GM12874 (cell line): ENCODE results near the gene ACAD8.

Source experiments
- CTCF ChIP-seq: IDR thresholded peaks from 2 replicates; pipeline ENCODE4 v1.5.1; 2011; ENCODE audit warnings: low read depth, mild to moderate bottlenecking, control low read depth, low read length, moderate library complexity; ENCODE audit not compliant: insufficient read depth

Gene ACAD8

GRCh38 chr11:134231958-134232659, 21.3 kb upstream of the ACAD8 start:
- TF ChIP-seq CTCF = no peak

DNA sequence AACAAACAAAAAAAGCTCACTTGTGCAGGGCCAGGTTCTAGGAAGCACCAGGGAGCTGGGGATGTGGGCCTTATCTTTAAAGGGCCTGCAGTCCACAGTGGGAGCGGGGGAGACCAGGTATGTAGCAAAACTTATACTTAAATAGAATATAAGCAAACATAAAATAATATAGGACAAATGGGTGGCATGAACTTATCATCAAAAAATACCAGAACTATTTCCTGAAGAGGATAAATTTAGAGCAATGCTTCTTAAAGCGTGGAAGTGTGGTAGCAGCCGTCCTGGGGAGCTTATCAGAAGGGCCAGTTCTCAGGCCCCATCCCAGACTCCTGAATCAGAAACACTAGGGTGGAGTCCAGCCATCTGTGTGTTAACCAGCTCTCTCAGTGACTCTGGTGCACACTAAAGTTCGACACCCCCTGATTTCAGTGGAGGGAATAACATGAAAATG, 19.6 kb upstream of the ACAD8 start:
- no peak for TF ChIP-seq CTCF

GRCh38 chr11:134235399-134235798, 18.0 kb upstream of the ACAD8 start:
- TF ChIP-seq CTCF = no peak

- no peak for TF ChIP-seq CTCF
These were observed 16.4 kb upstream of the ACAD8 start for GRCh38 chr11:134236834-134237556.

GRCh38 chr11:134237557-134237922, 15.8 kb upstream of the ACAD8 start:
- TF ChIP-seq CTCF = no peak

DNA sequence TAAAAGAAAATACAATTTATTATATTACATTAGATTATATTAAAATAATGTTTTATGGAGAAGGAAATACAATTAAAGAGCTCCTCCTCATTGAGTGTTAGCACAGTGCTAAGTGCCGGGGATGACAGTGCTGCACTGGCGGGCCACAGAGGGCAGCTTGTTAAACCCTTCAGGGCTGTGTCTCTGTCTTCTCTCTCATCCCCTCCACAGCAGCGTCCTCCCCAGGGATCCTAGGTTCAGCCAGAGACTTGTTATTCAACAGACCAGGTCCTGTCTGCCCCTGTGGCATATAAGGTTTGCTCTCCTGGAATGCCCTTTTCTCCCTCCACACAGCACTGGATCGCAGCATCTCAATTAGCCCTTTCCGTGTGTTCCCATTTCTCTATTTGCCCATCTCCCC, 14.4 kb upstream of the ACAD8 start:
- TF ChIP-seq CTCF = no peak

- no peak for TF ChIP-seq CTCF
These were observed 12.8 kb upstream of the ACAD8 start for GRCh38 chr11:134240592-134240991.
